ENCODE measurements around the gene CCN5. TPM values are rescaled to one million over a fixed set of nuclear protein-coding genes. Genes with fewer than 3 reads are reported as not detected.

Gene CCN5
- total and polyA plus RNA-seq, 2 of the 8 experiments (the other 6 are each of a cell fraction or from before 2014, with no cell fraction given): not detected

DNA sequence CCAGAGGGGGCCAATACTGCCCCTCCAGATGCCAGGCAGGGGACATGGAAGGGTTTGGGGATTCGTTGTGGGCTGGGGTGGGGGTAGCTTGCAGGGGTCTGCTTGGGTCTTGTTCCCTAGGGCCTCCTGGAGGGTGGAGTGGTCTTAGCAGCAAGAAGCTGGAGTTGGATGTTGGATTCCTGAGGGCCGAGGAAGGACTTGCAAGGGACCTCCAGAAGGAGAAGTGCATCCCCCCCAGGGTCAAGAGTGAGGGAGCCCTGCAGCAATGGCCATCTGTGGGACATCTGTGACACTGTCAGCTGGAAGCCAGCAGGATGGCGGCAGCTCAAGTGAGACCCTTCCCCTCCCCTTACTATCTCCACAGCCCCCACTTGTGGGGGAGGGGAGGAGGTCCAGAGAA is 25.4 kb upstream of the CCN5 start (continued):
- TF ChIP-seq, protein P1, sequence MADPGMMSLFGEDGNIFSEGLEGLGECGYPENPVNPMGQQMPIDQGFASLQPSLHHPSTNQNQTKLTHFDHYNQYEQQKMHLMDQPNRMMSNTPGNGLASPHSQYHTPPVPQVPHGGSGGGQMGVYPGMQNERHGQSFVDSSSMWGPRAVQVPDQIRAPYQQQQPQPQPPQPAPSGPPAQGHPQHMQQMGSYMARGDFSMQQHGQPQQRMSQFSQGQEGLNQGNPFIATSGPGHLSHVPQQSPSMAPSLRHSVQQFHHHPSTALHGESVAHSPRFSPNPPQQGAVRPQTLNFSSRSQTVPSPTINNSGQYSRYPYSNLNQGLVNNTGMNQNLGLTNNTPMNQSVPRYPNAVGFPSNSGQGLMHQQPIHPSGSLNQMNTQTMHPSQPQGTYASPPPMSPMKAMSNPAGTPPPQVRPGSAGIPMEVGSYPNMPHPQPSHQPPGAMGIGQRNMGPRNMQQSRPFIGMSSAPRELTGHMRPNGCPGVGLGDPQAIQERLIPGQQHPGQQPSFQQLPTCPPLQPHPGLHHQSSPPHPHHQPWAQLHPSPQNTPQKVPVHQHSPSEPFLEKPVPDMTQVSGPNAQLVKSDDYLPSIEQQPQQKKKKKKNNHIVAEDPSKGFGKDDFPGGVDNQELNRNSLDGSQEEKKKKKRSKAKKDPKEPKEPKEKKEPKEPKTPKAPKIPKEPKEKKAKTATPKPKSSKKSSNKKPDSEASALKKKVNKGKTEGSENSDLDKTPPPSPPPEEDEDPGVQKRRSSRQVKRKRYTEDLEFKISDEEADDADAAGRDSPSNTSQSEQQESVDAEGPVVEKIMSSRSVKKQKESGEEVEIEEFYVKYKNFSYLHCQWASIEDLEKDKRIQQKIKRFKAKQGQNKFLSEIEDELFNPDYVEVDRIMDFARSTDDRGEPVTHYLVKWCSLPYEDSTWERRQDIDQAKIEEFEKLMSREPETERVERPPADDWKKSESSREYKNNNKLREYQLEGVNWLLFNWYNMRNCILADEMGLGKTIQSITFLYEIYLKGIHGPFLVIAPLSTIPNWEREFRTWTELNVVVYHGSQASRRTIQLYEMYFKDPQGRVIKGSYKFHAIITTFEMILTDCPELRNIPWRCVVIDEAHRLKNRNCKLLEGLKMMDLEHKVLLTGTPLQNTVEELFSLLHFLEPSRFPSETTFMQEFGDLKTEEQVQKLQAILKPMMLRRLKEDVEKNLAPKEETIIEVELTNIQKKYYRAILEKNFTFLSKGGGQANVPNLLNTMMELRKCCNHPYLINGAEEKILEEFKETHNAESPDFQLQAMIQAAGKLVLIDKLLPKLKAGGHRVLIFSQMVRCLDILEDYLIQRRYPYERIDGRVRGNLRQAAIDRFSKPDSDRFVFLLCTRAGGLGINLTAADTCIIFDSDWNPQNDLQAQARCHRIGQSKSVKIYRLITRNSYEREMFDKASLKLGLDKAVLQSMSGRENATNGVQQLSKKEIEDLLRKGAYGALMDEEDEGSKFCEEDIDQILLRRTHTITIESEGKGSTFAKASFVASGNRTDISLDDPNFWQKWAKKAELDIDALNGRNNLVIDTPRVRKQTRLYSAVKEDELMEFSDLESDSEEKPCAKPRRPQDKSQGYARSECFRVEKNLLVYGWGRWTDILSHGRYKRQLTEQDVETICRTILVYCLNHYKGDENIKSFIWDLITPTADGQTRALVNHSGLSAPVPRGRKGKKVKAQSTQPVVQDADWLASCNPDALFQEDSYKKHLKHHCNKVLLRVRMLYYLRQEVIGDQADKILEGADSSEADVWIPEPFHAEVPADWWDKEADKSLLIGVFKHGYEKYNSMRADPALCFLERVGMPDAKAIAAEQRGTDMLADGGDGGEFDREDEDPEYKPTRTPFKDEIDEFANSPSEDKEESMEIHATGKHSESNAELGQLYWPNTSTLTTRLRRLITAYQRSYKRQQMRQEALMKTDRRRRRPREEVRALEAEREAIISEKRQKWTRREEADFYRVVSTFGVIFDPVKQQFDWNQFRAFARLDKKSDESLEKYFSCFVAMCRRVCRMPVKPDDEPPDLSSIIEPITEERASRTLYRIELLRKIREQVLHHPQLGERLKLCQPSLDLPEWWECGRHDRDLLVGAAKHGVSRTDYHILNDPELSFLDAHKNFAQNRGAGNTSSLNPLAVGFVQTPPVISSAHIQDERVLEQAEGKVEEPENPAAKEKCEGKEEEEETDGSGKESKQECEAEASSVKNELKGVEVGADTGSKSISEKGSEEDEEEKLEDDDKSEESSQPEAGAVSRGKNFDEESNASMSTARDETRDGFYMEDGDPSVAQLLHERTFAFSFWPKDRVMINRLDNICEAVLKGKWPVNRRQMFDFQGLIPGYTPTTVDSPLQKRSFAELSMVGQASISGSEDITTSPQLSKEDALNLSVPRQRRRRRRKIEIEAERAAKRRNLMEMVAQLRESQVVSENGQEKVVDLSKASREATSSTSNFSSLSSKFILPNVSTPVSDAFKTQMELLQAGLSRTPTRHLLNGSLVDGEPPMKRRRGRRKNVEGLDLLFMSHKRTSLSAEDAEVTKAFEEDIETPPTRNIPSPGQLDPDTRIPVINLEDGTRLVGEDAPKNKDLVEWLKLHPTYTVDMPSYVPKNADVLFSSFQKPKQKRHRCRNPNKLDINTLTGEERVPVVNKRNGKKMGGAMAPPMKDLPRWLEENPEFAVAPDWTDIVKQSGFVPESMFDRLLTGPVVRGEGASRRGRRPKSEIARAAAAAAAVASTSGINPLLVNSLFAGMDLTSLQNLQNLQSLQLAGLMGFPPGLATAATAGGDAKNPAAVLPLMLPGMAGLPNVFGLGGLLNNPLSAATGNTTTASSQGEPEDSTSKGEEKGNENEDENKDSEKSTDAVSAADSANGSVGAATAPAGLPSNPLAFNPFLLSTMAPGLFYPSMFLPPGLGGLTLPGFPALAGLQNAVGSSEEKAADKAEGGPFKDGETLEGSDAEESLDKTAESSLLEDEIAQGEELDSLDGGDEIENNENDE (IDR thresholded peaks at IDR 0.05; ENCODE audit: insufficient replicate concordance, low read length): no peak
- TF ChIP-seq ASH2L (IDR thresholded peaks at IDR 0.05; ENCODE audit: low read length) (no peak), MAFK (IDR thresholded peaks at IDR 0.05; ENCODE audit: low read depth, low read length) (no peak), TEAD4 (IDR thresholded peaks at IDR 0.05; ENCODE audit: low read depth, low read length) (no peak), JUND (IDR thresholded peaks at IDR 0.05; ENCODE audit: low read length) (no peak), FOSL1 (IDR thresholded peaks at IDR 0.05; ENCODE audit: insufficient read depth, low read depth, low read length) (no peak), POU5F1 (IDR thresholded peaks at IDR 0.05; ENCODE audit: low read depth, low read length) (no peak), GABPA (IDR thresholded peaks at IDR 0.05; ENCODE audit: borderline replicate concordance, insufficient read depth, low read length) (no peak), BCL11A (IDR thresholded peaks at IDR 0.05; ENCODE audit: low read depth in 2 of 2, low read length in 2 of 2) (no peak)
- TF ChIP-seq, protein P2, sequence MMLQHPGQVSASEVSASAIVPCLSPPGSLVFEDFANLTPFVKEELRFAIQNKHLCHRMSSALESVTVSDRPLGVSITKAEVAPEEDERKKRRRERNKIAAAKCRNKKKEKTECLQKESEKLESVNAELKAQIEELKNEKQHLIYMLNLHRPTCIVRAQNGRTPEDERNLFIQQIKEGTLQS (IDR thresholded peaks at IDR 0.05; ENCODE audit: insufficient read depth, low read depth, low read length): no peak

Measured in H1 (cell line).